Omental fat pad (tissue), 4 donors: ENCODE data around the gene CFAP251. TPM values are rescaled to one million over a fixed set of nuclear protein-coding genes. Genes with fewer than 3 reads are reported as not detected.

Source experiments
- ATAC-seq: fragments of 150-250 bp; one replicate; pipeline ENCODE4 v1.9.1; 2016; ENCODE audit warnings: mild to moderate bottlenecking, moderate library complexity; ENCODE audit not compliant: low FRiP score
- DNase-seq: peaks from one replicate; pipeline ENCODE4 v3.0.0-alpha.2; 2019; ENCODE audit warnings: low spot score
- total RNA-seq, 4 donors: library from RNA; depleted of rRNA; stranded (reverse); fragments of >200 nt; gene quantifications; one replicate each; pipeline ENCODE4 v1.1.0, GENCODE V29; 2016
- TF ChIP-seq, protein P1 (sequence below), 3 donors: fragments of 450-650 bp; IDR thresholded peaks; one replicate each; pipeline ENCODE4 v1.5.1; 2016 to 2017; ENCODE audit warnings: antibody characterized with exemption in 3 of 3, mild to moderate bottlenecking in 3 of 3, moderate library complexity in 2 of 3

CFAP251 gene
- total RNA-seq, 4 donors from 2014 or later: 4.6 to 15.3 (median 7.1) TPM

DNA sequence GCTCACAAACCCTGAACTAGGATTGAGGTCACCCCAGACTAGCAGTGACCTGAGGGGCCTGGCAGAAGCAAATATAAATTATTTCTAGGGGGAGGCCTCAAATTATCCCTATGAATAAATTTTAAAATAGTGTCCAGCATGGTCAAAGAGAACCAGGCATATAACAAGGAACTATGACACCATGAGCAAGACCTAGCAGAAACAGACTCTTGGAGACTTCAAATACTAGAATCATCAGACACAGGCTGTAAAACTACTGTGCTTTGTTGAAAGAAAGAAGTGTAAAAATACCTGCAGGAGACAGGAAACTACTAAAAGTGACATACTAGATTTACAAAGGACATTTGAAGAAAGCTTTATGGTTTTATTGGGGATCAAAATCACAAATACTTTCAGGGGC, 100.1 kb downstream of the CFAP251 start:
- no peak for DNase-seq
- ATAC-seq: no peak
- TF ChIP-seq, protein P1, sequence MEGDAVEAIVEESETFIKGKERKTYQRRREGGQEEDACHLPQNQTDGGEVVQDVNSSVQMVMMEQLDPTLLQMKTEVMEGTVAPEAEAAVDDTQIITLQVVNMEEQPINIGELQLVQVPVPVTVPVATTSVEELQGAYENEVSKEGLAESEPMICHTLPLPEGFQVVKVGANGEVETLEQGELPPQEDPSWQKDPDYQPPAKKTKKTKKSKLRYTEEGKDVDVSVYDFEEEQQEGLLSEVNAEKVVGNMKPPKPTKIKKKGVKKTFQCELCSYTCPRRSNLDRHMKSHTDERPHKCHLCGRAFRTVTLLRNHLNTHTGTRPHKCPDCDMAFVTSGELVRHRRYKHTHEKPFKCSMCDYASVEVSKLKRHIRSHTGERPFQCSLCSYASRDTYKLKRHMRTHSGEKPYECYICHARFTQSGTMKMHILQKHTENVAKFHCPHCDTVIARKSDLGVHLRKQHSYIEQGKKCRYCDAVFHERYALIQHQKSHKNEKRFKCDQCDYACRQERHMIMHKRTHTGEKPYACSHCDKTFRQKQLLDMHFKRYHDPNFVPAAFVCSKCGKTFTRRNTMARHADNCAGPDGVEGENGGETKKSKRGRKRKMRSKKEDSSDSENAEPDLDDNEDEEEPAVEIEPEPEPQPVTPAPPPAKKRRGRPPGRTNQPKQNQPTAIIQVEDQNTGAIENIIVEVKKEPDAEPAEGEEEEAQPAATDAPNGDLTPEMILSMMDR (IDR thresholded peaks at IDR 0.05): no peak

GRCh38 chr12:122018937-122019336, 100.5 kb downstream of the CFAP251 start:
- no peak for DNase-seq
- ATAC-seq: no peak

DNA sequence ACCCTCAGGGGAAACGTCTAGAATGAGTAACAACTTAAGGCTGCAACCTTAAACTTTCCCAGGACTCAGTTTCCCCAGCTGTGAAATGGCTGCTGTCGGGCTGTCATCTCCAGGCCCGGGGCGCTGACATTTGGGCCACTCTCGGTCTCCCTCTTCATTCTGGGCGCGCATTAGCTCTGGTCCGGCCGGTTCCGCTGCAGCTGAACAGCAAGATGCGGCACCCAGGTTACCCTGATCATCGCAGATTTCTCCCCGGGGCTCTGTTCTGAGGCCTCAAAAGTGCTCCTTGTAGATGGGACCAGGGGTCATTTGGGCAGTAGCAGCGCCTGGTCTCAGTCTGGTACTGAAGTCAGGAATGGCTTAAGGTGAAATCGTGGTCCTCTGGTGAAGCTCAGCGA, 102.4 kb downstream of the CFAP251 start:
- no peak for ATAC-seq
- no peak for DNase-seq
- TF ChIP-seq, protein P1 (IDR thresholded peaks at IDR 0.05): no peak

More at GRCh38 chr12:122018937-122019336, 100.5 kb downstream of the CFAP251 start:
- TF ChIP-seq, protein P1 (IDR thresholded peaks at IDR 0.05): no peak

DNA sequence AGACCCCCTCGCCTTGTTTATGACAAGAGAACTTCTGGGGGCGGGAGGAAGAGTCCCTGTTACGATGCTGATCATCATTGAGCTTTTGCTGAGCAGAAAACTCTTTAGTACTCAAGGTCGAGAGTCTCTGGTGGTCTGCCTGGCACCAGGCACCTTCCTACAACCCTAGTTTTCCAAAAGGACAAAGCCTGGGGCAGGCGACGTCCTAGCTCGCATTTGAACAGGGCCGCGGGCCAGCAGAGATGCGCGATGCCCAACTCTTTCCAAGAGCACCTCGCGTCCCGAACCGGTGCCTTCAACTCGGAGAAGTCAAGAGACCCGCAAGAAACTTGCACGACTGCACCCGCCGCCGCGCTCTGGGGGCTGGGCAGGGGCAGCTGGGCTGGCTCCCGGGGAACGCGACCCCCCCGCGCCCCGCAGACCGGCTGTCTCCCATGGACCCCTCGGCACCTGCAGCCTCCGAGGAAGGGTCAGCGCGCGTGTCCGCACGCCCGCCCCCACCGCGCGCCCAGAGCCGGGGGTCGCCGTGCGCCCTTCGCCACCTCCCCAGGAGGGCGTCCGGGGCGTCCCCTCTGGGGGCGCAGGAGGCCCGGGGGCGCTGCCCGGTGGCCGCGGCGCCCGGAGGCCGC, 102.9 kb downstream of the CFAP251 start:
- no peak for DNase-seq
- ATAC-seq: peak; percentile 1
- TF ChIP-seq, protein P1 (IDR thresholded peaks at IDR 0.05): no peak

GRCh38 chr12:122021822-122022392, 103.5 kb downstream of the CFAP251 start, which contains the start of gene BCL7A:
TSS of gene BCL7A (plus strand) at chr12:122021884. CDS start at chr12:122022092, 208 bp downstream.
- DNase-seq (no peak), ATAC-seq (peak; percentile 82)
- TF ChIP-seq, protein P1 (IDR thresholded peaks at IDR 0.05): no peak

DNA sequence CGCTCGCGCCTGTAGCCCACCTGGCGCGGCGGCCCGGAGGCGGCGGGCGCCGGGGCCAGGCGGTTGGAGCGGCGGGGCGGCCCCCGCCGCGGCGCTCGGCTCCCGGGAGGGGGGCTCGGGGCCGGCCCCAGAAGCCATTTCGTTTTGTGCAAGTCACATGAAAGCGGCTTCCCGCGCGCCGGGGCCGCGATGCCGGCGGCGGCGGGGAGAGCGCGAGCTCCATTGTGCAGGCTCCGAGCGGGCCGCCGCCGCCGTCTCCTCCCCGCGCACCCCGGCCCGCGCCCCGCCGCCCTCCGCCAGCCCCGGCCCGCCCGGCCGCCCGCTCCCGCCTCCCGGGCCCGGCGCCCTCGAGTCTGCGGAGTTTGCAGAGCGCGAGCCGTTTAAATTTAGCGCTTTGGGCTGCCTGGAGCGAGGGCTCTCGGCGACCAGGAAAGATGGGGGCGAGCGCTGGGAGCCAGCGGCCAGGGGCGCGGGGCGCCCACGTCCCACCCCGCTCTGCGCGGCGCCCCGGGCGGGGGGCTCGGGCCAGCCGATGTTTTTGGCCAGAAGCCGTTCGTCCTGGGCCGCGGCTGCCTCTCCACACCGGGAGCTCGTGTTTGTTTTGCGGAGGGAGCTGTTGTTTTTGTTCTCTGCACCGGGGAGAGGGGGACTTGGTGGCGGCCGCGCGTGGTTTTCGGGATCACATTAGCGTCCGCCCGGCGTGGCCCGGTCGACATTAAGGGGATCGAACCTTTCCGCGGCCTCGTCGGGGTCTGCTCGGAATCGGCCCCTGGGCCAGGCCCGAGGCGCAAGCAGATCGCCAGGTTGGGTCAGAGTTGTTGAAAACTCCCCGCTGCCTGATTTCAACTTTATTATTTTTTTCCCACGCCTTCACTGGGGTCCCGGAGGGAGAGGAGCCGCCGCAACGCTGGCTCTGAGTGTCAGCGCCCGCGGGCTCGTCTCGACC, 104.3 kb downstream of the CFAP251 start:
- TF ChIP-seq, protein P1 (IDR thresholded peaks at IDR 0.05): no peak
- no peak for ATAC-seq

More for the DNA sequence above, 104.3 kb downstream of the CFAP251 start:
- no peak for DNase-seq
